Occipital lobe (tissue), 2 donors: ENCODE measurements around the gene TOMM6. TPM values are rescaled to one million over a fixed set of nuclear protein-coding genes. Genes with fewer than 3 reads are reported as not detected.
"Not testable (repeated sequence)": the region's sequence is repeated elsewhere in the genome, so short reads cannot be mapped to it uniquely, and the experiment has no call there.

ENCODE experiments used
- DNase-seq: peaks from one replicate; lab custom pipeline; 2025; lab: John Stamatoyannopoulos, UW
- total RNA-seq: library from RNA; depleted of rRNA; stranded (reverse); fragments of >200 nt; gene quantifications from one replicate; pipeline ENCODE4 v1.2.3, GENCODE V29; 2014

The TOMM6 gene
- total RNA-seq, 1 donor from 2014 or later, result 34.2 TPM

DNA sequence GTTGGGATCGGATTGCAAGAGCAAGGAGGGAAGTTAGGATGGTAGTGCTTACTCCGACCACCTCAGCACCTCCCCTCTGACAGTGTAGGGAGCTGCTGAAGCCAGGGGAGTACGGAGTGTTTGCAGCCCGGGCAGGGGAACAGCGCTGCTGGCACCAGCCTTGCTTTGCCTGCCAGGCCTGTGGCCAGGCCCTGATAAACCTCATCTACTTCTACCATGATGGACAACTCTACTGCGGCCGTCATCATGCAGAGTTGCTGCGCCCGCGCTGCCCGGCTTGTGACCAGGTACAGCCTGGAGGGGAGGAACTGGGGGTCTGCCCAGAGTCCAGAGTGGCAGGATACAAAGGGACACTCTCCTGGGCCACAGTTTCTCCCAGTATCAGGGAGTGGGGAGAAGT is 2.2 kb upstream of the TOMM6 start:
- no peak for DNase-seq

DNA sequence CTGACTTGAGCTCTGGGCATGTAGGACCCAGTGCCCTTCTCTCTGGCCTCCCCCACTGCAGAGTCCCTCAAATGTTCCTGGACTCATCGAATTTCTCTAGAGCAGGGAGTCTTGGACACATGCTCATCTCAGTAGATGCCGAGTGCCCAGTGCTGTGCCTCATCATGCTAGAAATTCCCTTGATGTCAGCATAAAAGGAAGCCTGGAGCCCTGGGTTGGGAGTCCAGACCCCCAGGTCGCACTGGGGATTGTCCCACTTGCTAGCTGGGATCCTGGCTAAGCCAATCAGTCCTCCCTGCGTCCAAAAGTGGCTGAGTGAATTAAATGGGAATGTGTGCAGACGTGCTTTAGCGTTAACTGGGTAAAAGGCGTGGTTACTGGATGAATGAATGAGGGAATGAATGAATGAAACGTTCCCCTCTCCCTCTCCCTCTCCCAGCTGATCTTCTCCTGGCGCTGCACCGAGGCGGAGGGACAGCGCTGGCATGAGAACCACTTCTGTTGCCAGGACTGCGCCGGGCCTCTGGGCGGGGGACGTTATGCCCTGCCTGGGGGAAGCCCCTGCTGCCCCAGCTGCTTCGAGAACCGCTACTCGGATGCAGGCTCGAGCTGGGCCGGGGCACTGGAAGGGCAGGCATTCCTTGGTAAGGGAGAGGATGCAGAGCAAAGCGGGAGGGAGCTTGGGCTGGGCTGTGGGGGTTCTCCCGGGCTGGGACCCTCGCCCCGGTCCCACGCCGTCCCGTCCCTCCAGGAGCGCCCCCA is 1.6 kb upstream of the TOMM6 start:
- no peak for DNase-seq

DNA sequence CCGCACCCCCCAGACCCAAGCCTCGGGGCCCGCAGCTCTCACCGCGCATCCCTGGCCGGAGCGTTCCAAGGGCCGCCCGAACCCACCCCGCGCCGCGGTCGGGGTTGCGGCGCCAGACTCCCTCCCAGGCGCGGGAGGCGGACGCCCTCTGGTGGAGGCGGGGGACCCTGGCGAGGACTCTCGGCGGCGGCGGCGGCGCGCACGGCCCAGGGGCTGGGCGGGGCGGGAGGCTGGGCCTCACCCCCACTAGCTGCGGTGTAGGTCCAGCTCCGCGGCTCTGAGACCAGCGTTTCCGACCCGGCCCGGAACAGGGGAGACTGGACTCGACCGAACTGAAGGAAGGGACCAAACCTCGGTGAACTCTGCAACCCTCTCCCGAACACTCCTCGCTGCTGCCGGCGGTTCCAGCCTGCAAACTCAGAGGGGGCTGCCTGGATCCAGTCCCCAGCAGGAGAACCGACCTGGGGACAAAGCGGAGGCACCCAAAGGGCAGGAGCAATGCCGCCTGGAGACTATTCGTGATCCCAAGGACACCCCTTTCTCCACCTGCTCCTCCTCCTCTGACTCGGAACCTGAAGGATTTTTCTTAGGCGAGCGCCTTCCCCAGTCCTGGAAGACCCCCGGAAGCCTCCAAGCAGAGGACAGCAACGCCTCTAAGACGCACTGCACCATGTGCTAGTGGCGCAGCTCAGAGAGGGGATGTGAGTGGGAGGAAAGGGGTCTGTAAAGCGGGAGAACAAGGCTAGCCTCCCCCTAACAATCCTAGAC is 859 bp upstream of the TOMM6 start:
- peak; percentile 80 for DNase-seq

DNA sequence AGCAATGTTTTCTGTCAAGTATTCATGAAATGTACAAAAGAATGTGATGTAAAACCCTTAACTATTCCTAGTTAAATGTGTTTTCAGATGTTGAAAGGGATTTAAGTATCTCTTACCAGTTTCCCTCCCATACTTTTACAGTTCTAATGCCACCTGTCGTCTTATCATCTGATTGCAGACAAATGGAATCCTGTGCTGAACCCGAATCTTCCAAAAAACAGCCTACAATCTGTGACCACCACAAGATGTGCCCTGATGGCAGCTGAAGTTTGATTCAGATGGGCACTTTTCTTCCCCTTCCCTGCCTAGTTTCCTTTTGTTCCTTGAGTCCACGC is 1.9 kb downstream of the TOMM6 start:
- no peak for DNase-seq

DNA sequence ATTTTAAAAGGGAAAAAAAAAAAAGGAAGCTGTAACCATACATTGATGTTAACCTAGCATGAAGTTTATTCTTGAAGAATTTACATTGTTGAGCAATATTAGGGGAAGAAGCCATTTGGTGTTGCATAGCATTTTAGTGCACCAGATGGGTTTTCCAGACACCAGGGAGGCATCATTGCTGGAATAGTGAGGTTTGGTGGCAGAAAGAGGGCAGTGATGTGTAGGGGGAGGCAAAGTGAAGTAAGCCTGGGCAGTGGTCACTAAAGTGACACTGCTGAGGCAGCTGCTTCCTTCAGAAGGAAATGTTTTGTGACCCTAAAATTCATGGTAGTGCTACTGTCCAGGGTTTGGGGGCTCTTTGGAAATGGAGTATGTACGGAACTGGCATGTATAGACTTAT is 2.6 kb downstream of the TOMM6 start:
- DNase-seq, result no peak

DNA sequence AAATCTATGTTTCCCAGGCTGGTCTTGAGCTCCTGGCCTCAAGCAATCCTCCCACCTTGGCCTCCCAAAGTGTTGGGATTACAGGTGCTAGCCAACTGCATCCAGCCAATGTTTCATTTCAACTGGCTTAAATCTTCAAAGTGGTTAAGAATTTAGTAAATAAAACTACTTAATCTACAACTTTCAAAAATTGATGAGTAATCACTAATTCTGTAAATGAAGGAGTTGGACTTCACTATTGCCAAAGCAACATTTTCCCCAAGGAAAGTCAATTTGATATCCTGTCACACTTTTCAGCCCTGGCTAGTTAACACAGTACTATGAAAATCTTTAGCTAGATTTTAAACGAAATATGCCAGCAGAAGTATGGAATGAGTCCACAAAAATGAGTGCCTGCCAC is 3.8 kb downstream of the TOMM6 start:
- DNase-seq, result no peak

DNA sequence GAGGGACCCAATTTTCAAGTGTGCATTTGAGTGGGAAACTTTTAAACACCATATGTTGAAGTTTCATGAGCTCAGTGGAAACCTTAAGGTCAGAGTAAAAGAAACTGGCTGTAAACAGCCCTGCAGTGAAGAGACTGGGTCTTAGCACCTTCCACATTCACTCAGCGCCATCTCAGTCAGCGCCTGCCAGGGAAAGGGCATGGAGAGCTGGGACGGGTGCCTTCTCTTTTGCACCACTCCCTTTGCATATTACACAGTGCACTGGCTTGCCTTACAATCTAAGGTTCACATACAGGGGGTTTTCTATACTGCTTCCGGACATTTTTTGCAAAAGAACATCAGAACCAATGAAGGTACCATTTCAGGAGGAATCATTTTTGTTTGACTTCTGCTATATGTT is 4.5 kb downstream of the TOMM6 start:
- no peak for DNase-seq

DNA sequence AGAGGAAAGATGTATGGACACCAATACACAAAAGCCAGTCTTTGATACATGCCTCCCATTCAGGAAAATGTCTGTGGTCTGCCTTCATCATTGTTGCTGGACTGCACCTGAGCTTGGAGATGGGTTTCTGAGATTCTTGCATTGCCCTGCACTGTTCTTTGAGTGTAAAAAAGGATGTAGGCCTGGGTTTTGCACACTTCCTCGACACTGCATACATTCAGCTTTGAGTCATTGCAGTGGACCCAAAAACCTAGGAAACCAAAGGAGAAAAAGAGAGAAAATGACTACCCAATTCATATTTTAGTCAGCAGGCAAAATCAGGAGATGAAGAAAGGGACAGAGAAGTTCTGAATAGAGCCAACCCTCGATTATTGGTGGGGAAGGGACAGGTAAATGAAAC is 9.0 kb downstream of the TOMM6 start:
- DNase-seq, result no peak

DNA sequence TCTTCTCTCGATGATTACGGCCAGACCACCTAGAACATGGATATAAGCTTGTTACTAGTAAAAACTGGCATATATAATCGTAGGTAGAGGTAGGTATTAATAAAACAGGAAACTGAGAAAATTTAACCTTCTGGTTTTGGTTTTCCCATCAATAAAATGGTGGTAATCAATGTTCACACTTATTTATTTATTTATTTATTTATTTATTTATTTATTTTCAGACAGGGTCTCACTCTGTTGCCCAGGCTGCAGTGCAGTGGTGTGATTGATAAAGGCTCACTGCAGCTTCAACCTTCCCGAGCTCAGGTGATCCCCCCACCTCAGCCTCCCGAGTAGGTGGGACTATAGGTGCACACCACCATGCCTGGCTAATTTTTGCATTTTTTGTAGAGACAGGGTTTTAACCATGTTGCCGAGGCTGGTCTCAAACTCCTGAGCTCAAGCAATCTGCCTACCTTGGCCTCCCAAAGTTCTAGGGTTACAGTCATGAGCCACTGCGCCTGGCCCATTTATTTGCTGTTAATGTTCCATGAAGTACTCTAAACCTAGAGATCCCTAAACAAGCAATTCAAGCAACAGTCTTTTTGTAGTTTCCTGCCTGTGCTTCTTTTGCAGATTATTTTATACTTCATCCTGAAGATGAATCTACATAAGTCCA is 11.5 kb downstream of the TOMM6 start:
- DNase-seq, result no peak

DNA sequence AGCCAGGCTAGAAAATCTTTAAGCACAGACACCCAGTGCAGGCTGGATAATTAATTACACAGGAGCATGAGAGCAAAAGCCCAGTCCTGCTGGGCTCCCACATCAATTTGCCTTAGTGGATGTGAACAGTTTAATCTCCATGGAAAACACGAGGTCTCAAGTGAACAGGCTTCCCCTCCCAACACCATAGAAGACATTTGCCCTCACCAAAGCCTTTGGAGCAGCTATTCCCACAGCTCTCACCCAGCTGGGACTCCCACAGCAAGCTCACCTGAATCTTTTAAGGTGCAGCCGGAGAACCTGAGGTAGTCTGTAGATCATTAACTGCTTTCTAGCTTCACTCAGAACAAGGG is 12.0 kb downstream of the TOMM6 start:
- DNase-seq, result no peak

DNA sequence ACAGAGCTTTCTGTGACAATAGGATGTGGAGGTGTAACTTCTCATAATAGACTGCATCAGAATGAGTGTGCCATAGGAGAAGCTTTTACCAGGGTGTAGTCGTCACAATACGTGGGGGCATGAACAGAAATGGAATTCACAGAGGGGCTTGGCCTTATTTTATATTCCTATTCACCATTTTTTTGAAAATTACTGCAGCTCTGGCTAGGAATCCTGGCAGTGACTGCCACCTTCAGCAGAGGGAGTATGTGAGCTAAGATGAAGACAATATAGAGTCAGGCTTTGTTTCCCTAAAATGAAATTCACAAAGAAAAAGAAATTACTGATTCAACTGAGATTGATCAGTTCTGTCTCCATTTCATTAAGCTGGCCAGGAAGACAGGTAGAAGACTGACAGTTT is 13.9 kb downstream of the TOMM6 start:
- DNase-seq, result no peak

DNA sequence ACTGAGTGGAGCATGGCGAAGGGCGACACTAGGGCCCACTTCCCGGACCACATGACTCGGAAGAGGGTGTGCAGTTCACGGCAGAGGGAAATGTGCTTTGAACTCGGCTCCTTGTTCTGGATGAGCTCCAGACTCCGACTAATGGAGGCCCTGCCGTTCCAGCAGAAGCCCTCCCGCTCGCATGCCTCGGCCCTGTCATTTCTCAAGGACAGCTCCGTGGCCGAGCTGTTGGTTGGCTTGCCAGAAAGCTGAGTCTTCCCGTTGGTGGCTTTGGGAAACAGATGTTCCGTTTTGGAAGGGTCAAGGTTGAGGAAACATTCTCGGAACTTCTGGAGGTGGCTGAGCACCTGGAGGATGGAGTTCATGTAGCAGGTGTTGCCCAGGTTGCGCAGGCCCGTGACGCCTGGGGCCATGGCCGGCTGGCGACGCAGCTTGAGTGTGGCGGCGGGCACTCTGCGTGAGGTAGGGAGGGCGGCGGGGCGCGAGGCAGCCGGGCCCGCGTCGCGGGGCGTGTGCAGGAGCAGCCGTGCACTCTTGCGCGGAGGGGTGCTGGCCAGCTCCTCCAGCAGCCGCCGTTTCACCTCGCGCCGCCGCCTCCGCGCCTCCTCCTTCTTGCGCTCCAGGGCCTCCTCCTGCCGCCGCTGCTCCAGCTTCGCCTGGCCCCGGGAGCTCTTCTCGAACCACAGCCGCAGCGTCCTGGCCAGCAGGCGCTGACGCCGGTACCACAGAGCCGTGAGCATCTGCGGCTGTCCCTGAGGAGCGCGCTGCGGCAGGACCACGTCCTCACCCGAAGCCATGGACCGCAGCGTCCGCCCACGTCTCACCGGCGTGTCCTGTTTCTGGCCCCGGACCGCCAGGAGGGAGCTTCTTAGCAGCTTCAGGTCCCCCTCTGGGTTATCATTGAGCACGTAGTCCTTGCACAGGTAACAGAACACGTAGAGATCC is 18.6 kb downstream of the TOMM6 start:
- DNase-seq, result no peak

DNA sequence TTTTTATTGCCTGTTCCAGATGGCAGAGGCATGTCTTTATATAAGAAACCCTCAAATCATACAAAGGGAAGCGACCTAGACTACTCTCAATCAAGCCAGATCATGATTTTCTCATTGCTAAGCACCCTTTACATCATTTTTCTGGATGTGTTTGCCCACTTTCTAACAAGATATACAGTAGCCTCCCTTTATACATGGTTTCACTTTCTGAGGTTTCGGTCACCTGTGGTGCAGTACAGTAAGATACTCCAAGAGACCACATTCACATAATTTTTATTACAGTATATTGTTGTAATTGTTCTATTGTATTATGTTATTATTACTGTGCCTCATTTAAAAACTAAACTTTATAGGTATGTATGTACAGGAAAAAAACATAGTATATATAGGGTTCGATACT is 23.6 kb downstream of the TOMM6 start:
- no peak for DNase-seq

DNA sequence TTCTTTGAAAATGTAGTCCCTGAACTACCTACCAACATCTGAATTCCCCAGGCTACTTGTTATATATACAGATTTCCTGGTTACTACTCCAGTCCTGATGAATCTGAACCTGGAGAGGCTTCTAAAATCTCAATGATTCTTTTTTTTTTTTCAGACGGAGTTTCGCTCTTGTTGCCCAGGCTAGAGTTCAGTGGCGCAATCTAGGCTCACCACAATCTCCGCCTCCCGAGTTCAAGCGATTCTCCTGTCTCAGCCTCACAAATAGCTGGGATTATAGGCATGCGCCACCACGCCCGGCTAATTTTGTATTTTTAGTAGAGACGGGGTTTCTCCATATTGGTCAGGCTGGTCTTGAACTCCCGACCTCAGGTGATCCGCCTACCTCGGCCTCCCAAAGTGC is 24.5 kb downstream of the TOMM6 start:
- DNase-seq, result not testable (repeated sequence)

DNA sequence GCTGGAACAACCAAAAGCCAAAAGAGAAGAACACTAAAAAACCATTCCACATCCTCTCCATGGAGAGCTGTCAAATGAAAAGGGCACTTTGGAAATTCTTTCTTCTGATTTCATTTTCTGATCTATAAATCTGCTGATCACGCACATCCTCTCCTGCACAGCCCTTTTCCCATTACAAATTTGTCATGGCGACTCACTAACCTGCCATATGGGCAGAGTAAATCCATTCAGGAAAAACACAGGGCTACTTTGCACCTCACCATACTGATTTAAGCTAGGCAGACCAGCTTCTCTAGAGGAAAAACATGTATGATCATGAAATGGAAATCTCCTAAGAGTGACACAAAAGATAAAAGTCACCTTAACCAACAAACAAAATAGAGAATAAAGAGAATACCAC is 26.0 kb downstream of the TOMM6 start:
- no peak for DNase-seq

DNA sequence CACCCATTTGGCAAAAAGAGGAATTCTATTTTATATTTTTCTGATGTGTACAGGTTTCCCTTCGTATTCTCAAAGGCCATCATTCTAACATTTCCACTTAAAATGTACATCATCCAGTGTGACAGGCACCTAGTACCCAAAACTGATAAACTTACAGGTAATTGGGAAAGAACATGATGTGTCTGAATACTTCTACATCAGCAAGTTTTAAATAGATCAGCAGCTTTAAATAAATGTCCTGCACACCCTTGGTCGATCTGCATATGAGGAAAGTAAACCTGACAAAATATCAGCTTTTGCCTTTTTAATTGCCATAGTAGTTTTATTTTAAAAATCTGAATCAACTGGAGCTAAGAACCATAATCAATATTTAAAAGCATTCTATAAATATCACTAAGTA is 26.5 kb downstream of the TOMM6 start:
- no peak for DNase-seq

DNA sequence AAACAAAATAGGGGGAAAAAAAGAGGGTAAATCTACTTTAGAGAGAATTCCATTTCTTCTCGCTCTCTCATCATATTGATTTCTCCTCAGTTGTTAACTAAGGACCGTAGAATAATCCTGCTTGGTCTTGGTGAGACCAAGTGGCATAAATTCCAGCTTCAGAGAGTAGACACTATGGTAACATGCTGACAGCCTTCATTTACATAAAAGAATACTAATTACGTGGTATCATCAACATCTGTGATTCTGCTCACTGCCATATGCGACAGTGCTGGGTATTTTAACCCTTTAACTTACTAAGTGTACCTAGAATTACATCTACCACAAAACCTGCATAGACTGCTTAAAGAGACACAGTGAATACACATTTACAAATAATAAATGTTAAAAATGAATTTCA is 27.1 kb downstream of the TOMM6 start:
- no peak for DNase-seq

DNA sequence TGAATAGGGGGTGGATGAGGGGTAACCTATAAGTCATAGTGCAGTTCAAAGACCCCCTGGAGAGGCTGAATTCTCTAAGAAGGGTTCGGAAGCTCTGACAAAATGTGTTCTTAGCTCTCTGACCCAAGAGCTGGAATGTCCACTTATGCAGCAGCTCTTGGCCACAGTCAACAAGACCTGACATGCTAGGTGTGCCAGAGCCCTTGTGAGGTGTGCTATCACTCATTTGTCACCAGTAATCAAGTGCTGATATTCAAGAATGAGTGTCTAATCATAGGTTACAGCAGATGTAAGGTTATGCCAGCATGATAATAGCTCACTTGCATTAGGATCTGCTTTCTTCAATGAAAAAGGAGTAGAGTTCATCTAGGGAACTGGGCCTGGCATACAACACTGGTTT is 28.1 kb downstream of the TOMM6 start:
- DNase-seq, result no peak

DNA sequence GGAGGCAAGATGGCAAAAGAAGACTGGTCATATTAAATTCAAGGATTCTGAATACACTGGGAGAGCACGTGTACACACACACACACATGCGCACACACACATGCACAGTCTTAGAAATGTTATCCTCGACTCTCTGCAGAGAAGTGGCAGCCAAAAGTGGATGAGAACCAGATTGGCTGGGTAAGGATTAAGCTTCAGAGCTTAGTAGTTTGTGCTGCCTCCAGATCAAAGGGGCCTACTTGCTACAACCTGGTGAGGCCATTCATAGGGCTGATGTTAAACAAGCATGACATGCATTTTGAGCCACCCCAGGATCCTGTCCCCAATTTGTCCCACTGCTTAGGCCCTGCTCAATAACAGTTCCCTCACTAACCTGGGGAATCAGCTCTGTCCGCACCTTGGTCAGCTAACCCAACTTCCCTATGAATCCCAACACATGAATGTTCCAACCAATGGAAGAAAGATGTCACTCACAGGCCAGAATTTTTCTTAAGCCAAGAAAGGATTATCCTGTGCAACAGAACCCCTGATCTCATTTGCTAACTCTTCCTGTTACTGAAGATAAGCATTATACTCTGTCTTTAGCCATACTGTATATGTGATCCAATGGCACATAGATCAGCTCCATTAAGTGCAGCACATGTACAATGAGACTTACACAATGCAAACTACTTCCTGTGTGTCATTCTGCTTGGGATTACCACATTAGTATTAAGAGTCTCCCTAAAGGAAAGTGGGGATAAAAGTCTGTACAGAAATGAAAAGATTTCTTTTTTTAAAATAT is 31.0 kb downstream of the TOMM6 start:
- DNase-seq, result no peak

DNA sequence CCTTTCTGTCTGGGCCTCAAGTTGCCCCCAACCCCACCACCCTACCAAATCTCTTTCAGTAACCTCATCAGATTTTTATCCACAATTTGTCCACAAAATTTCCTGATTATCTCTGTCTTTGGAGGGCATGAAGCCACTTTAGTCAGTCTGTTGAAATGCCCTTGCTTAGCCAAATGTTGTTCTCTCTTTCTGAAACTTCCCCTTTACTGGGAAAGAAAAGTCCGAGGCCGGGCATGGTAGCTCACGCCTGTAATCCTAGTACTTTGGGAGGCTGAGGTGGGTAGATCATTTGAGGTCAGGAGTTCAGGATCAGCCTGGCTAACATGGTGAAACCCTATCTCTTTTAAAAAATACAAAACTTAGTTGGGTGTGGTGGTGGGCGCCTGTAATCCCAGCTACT is 33.8 kb downstream of the TOMM6 start:
- no peak for DNase-seq

DNA sequence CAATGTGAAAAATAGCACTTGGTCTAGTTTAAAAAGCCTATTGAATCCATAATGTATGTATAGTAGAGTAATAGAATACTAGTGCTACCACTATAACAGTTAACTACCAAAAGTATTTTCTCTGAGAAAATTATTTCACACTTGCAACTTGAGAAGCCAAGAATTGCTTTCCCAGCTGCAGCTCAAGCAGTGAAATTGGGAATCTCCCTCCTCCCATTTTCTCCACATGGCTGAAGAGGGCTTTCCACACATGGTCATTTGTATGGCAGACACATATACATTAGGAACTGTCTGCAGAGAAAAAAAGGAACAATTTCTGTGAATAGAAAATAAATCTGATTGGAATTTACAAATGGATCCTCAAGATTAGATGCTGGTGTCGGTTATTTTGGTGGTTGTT is 34.5 kb downstream of the TOMM6 start:
- no peak for DNase-seq
